ENCODE results near the gene SEMA6A.

The SEMA6A gene

DNA sequence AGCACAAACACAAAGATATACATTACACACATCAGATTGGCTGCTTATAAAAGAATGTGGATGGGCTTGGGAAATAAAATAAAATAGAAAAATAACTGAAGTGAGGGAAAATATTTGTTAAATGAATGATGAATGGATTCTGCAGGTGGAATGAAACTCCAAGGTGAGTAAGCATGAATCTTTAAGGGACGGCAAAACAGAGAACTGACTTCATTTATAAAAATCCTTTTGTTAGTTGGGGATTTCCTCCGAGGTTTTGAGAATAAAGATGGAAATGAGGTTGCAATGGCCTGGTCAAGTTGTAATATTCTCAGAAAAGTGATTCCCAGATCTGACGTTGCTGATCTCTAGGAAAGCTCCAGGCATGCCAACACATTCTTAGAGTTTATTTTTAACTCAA lies 20.9 kb upstream of the SEMA6A start:
- no peak overlapping the region for H3K27ac Mint-ChIP-seq
- H3K9me3 Mint-ChIP-seq = peaks cover 8% of the 10 kb centered on the region
- TF ChIP-seq, protein P1, sequence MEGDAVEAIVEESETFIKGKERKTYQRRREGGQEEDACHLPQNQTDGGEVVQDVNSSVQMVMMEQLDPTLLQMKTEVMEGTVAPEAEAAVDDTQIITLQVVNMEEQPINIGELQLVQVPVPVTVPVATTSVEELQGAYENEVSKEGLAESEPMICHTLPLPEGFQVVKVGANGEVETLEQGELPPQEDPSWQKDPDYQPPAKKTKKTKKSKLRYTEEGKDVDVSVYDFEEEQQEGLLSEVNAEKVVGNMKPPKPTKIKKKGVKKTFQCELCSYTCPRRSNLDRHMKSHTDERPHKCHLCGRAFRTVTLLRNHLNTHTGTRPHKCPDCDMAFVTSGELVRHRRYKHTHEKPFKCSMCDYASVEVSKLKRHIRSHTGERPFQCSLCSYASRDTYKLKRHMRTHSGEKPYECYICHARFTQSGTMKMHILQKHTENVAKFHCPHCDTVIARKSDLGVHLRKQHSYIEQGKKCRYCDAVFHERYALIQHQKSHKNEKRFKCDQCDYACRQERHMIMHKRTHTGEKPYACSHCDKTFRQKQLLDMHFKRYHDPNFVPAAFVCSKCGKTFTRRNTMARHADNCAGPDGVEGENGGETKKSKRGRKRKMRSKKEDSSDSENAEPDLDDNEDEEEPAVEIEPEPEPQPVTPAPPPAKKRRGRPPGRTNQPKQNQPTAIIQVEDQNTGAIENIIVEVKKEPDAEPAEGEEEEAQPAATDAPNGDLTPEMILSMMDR (IDR thresholded peaks at IDR 0.05; ENCODE audit: unreplicated experiment in 3 of 3) = no peak
- H3K4me3 Mint-ChIP-seq = no peak overlapping the region
- H3K4me1 Mint-ChIP-seq = peaks cover 2% of the 10 kb centered on the region
- peaks cover 3% of the 10 kb centered on the region for H3K27me3 Mint-ChIP-seq (ENCODE audit: low read depth)
- peaks cover 7% of the 10 kb centered on the region for H3K36me3 Mint-ChIP-seq (ENCODE audit: low read depth)

DNA sequence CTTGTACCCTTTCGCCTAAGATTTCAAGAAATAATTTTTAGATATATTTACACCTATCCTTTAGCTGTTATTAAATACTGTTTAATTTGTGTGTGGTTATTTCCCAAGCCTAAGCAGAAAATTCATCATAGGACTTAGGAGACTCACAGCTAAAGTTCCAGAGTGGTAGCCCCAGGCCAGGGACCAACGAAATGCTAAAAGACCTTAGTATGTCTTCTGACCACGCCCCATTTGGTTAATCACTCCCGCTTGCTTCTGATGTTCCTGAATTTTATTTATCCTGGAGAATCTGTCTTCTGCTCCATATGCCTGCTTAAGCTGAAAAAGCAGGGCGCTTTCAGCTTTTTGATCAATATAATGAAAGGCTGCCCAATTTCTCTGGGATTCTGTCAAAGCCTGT lies 18.7 kb upstream of the SEMA6A start:
- Mint-ChIP-seq H3K27ac (no peak overlapping the region), H3K9me3 (peaks cover 8% of the 10 kb centered on the region), H3K4me3 (no peak overlapping the region), H3K36me3 (ENCODE audit: low read depth) (peaks cover 7% of the 10 kb centered on the region), H3K27me3 (ENCODE audit: low read depth) (peaks cover 3% of the 10 kb centered on the region), H3K4me1 (no peaks in the 10 kb centered on the region)
- TF ChIP-seq, protein P1 (IDR thresholded peaks at IDR 0.05; ENCODE audit: unreplicated experiment in 3 of 3) = no peak

DNA sequence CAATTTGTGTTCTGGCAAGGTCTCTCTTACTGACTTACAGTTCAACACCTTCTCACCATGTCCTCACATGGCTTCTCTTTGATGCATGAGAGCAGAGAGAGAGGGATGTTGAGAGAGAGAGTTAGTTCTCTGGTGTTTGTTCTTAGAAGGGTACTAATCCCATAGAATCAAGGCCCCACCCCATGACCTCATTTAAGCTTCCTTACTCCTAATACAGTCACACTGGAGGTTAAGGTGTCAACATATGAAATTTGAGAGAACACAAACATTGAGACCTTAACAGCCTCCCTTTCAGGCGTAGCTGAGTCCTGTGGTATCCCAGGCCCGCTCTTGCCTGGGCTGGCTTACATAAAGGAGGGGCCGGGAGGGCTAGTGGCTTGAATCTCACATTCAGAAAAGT lies 10.6 kb upstream of the SEMA6A start:
- TF ChIP-seq, protein P1 (IDR thresholded peaks at IDR 0.05; ENCODE audit: unreplicated experiment in 3 of 3) = no peak
- no peaks in the 10 kb centered on the region for H3K36me3 Mint-ChIP-seq (ENCODE audit: low read depth)
- H3K27me3 Mint-ChIP-seq (ENCODE audit: low read depth) = no peaks in the 10 kb centered on the region
- no peak overlapping the region for H3K27ac Mint-ChIP-seq
- no peak overlapping the region for H3K4me3 Mint-ChIP-seq
- H3K9me3 Mint-ChIP-seq = no peaks in the 10 kb centered on the region
- H3K4me1 Mint-ChIP-seq = peaks cover 18% of the 10 kb centered on the region

DNA sequence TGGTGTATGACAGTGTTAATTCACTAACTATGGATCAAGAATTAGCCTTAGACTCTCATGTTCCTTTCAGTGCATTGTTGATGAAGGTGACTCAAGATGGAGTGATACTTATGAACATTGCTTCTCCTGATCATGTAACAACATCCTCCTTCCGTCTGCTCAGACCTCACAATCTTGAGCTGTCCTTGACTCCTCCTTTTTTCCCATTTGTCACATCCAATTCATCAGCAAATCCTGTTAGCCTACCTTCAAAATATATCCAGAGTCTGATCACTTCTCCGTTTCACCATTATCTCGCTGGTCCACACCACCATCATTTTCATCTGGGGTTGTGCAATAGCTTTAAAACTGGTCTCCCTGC lies 9.2 kb upstream of the SEMA6A start:
- TF ChIP-seq, protein P1 (IDR thresholded peaks at IDR 0.05; ENCODE audit: unreplicated experiment in 3 of 3) = no peak
- H3K36me3 Mint-ChIP-seq (ENCODE audit: low read depth) = no peaks in the 10 kb centered on the region
- H3K9me3 Mint-ChIP-seq = no peaks in the 10 kb centered on the region
- H3K27ac Mint-ChIP-seq = peak overlapping the region in 1 of 3 experiments; percentile 22
- H3K4me3 Mint-ChIP-seq = no peak overlapping the region
- H3K27me3 Mint-ChIP-seq (ENCODE audit: low read depth) = no peaks in the 10 kb centered on the region
- peaks cover 25% of the 10 kb centered on the region for H3K4me1 Mint-ChIP-seq

DNA sequence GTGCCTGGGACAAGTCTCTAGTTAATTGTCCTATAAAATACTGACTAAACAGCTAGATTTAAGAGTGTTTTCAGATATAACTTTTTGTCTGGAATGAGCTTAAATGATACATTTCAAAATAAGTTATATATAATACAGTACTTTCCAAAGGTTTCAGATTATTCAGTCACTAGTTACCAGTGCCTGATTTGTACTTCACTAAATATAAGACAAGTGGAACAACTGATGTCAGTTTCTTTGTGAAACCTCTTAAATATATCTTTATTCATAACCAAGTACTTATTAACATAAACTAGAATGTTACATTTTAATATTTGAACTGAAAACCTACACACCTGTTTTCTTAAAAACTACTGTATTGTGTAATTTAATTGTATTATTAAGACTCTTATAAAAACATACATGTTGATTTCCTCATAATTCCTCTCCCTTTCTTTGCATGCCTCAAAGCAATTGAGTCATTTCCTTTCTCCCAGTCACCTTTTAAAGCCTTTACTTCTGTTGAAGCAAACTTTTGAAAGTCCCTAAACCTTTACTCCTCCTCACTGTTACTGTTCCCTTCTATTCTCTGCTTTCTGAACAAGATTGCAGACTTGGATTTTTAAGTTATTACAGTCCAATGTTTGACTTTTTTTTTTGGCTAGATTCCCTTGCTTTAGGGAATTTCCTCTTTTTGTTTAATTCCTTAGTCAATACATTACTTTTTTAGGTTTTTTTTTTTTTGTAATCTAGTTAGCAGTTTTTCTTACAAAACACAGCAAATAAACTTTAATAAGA lies 8.7 kb upstream of the SEMA6A start:
- H3K4me1 Mint-ChIP-seq = peaks cover 29% of the 10 kb centered on the region
- no peaks in the 10 kb centered on the region for H3K9me3 Mint-ChIP-seq
- H3K4me3 Mint-ChIP-seq = no peak overlapping the region
- TF ChIP-seq, protein P1 (IDR thresholded peaks at IDR 0.05; ENCODE audit: unreplicated experiment in 3 of 3) = no peak
- H3K27me3 Mint-ChIP-seq (ENCODE audit: low read depth) = no peaks in the 10 kb centered on the region
- H3K27ac Mint-ChIP-seq = peak overlapping the region in 2 of 3 experiments; percentile 22 to 59
- H3K36me3 Mint-ChIP-seq (ENCODE audit: low read depth) = no peaks in the 10 kb centered on the region

DNA sequence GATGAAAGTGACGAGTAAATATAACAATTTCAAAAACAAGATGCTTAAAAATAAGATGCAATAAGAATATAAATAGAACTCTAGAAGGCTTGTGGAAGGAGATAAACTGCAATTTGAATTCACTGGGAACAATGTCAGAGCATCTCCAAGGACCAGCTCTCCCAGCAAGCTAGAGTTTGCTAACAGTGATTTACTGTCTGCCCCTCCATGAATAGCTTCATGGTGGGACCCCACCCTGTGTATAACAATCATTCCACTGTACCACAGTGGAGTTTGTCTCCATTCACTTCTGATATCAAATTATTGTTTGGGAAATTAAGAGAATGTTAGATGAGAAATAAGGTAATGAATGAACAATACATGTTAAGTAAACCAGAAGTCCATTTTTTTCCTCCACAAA lies 7.3 kb upstream of the SEMA6A start:
- no peaks in the 10 kb centered on the region for H3K27me3 Mint-ChIP-seq (ENCODE audit: low read depth)
- TF ChIP-seq, protein P1 (IDR thresholded peaks at IDR 0.05; ENCODE audit: unreplicated experiment in 3 of 3) = no peak
- H3K4me1 Mint-ChIP-seq = peaks cover 29% of the 10 kb centered on the region
- peak overlapping the region in 1 of 3 experiments; percentile 25 for H3K27ac Mint-ChIP-seq
- no peak overlapping the region for H3K4me3 Mint-ChIP-seq
- no peaks in the 10 kb centered on the region for H3K9me3 Mint-ChIP-seq
- no peaks in the 10 kb centered on the region for H3K36me3 Mint-ChIP-seq (ENCODE audit: low read depth)
